Activated CD8-positive, alpha-beta memory T cell treated with anti-CD3 and anti-CD28 coated beads, Interleukin-2, amount 10 ng/mL, durations not matched to agents 7 days and 5 days (primary cell): Measurements from ENCODE around the gene CDX1. TPM values are rescaled to one million over a fixed set of nuclear protein-coding genes. Genes with fewer than 3 reads are reported as not detected.
"Not testable (repeated sequence)": the region's sequence is repeated elsewhere in the genome, so short reads cannot be mapped to it uniquely, and the experiment has no call there.

Experiments
- ATAC-seq: fragments of 150-1000 bp; cut with Tn5 transposase; one replicate; pipeline ENCODE4 v1.10.0; 2021; ENCODE audit warnings: moderate library complexity
- CTCF ChIA-PET: fragments of 350-600 bp; sonication (Branson Sonifier 250); formaldehyde crosslinking; loops from one replicate; lab custom pipeline; 2021; ENCODE audit warnings: antibody characterized with exemption; lab: Charles Lee
- DNase-seq: peaks from one replicate; pipeline ENCODE4 v3.0.0-alpha.2; 2020
- H3K27ac Mint-ChIP-seq: one replicate; pipeline ENCODE4 v1.8.0; 2021; ENCODE audit warnings: mild to moderate bottlenecking, mixed read lengths
- H3K27me3 Mint-ChIP-seq: one replicate; pipeline ENCODE4 v1.8.0; 2021; ENCODE audit warnings: mixed read lengths
- H3K36me3 Mint-ChIP-seq: one replicate; pipeline ENCODE4 v1.8.0; 2021; ENCODE audit warnings: mild to moderate bottlenecking, mixed read lengths
- H3K4me1 Mint-ChIP-seq: one replicate; pipeline ENCODE4 v1.8.0; 2021; ENCODE audit warnings: mixed read lengths
- H3K4me3 Mint-ChIP-seq: one replicate; pipeline ENCODE4 v1.8.0; 2021; ENCODE audit warnings: mild to moderate bottlenecking, moderate library complexity, mixed read lengths
- H3K9me3 Mint-ChIP-seq: one replicate; pipeline ENCODE4 v1.8.0; 2022; ENCODE audit warnings: low read depth, mixed read lengths
- total RNA-seq, 2 experiments: library from RNA; stranded (reverse); gene quantifications; one replicate each; pipeline ENCODE4 v1.2.3, GENCODE V29; 2021

CDX1 gene
- total RNA-seq, 2 experiments from 2014 or later, result not detected

DNA sequence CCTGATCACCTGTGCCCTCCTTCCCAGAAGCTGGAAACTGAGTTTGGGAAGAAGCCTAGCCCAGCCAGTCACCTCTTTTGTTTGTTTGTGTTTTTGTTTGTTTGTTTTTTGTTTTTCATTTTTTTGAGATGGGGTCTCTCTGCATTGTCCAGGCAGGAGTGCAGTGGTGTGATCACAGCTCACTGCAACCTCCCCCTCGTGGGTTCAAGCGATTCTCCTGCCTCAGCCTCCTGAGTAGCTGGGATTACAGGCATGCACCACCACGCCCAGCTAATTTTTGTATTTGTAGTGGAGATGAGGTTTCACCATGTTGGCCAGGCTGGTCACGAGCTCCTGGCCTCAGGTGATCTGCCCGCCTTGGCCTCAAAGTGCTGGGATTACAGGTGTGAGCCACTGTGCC lies 67.1 kb downstream of the CDX1 start:
- not testable (repeated sequence) for H3K27me3 Mint-ChIP-seq, H3K4me3 Mint-ChIP-seq, H3K36me3 Mint-ChIP-seq, H3K9me3 Mint-ChIP-seq, DNase-seq, H3K4me1 Mint-ChIP-seq, H3K27ac Mint-ChIP-seq, ATAC-seq
- CTCF ChIA-PET, result interaction anchor here (1.3 to 3.0 kb wide), 2 partner anchors 15 to 58 kb away, joined by 3 to 11 read pairs; no protein-coding TSS in a partner anchor

Other genes starting within 250 kb of the CDX1 start
- not detected for gene PDE6A, start 222.0 kb upstream of the CDX1 start, total RNA-seq
- gene SLC26A2, start 206.0 kb upstream of the CDX1 start, total RNA-seq, result 1 to 10 TPM; 6.2 to 8.4 TPM
- gene TIGD6, start 166.1 kb upstream of the CDX1 start, total RNA-seq, result 1 to 10 TPM; 1.7 to 2.9 TPM
- gene HMGXB3, start 166.0 kb upstream of the CDX1 start, total RNA-seq, result 10 to 100 TPM; 44.1 to 49.4 TPM
- gene CSF1R, start 80.2 kb upstream of the CDX1 start, total RNA-seq, result under 1 TPM in 1 of 2 experiments, not detected in 1; 0.26 TPM
- 10 to 100 TPM; 53.3 to 68.9 TPM for gene PDGFRB, start 10.9 kb upstream of the CDX1 start, total RNA-seq
- gene SLC6A7, start 23.3 kb downstream of the CDX1 start, total RNA-seq, result not detected
- gene CAMK2A, start 123.0 kb downstream of the CDX1 start, total RNA-seq, result not detected
- not detected for gene ARSI, start 136.1 kb downstream of the CDX1 start, total RNA-seq
- 10 to 100 TPM; 95.3 to 96.9 TPM for gene TCOF1, start 190.9 kb downstream of the CDX1 start, total RNA-seq
- 1,000 to 10,000 TPM; 1,513 to 1,561 TPM for gene CD74, start 246.1 kb downstream of the CDX1 start, total RNA-seq